ENCODE measurements around the gene SIRT2. TPM values are rescaled to one million over a fixed set of nuclear protein-coding genes. Genes with fewer than 3 reads are reported as not detected.

Gene SIRT2
- total RNA-seq, 5 donors from 2014 or later (not counting 1 experiment from before 2014, with no cell fraction given): 50.7 to 67.6 (median 55.6) TPM

GRCh38 chr19:38846097-38846496, 53.3 kb downstream of the SIRT2 start:
- Histone ChIP-seq H3K9me3 (no peaks in the 10 kb centered on the region), H3K27me3 (replicated peaks in 1 of 2; ENCODE audit: control insufficient read depth in 2 of 2, extremely low read depth in 1 of 2, insufficient read depth in 2 of 2, low read length in 1 of 2) (no peaks in the 10 kb centered on the region), H3K4me1 (ENCODE audit: control insufficient read depth in 1 of 2, extremely low read depth in 1 of 2, insufficient read depth in 2 of 2, low read length in 2 of 2) (peaks cover 47 to 86% of the 10 kb centered on the region in 2 experiments), H3K4me3 (ENCODE audit: control insufficient read depth in 1 of 2, extremely low read depth in 1 of 2, low read length in 1 of 2) (no peak overlapping the region), H3K36me3 (ENCODE audit: control insufficient read depth in 2 of 2, extremely low read depth in 1 of 2, insufficient read depth in 1 of 2, low read length in 1 of 2) (peaks cover 0 to 69% of the 10 kb centered on the region in 2 donors), H3K27ac (ENCODE audit: low read length) (peak overlapping the region; percentile 16)
- ChIA-PET CTCF (no interaction called here), POLR2A (no interaction called here)
- H3K27me3 Mint-ChIP-seq: no peaks in the 10 kb centered on the region
- H3K36me3 Mint-ChIP-seq: peaks cover 56% of the 10 kb centered on the region
- peak overlapping the region in 2 of 3 donors; percentile 13 to 97 for H3K4me3 Mint-ChIP-seq
- no peaks in the 10 kb centered on the region for H3K9me3 Mint-ChIP-seq
- DNase-seq (no peak), ATAC-seq (replicated peaks in 1 of 4) (no peak)
- WGBS (ENCODE audit: insufficient coverage): 60% methylated on average over 2 of the region's 2 CpGs
- H3K27ac Mint-ChIP-seq: peak overlapping the region in 1 of 2 donors; percentile 79
- H3K4me1 Mint-ChIP-seq: peaks cover 80 to 84% (median 82%) of the 10 kb centered on the region in 3 donors

- H3K27me3 Mint-ChIP-seq: no peaks in the 10 kb centered on the region
- H3K4me1 Mint-ChIP-seq: peaks cover 83 to 84% (median 84%) of the 10 kb centered on the region in 3 donors
- no peak overlapping the region for H3K4me3 ChIP-seq (ENCODE audit: control insufficient read depth in 1 of 2, extremely low read depth in 1 of 2, low read length in 1 of 2)
- H3K27me3 ChIP-seq (replicated peaks in 1 of 2; ENCODE audit: control insufficient read depth in 2 of 2, extremely low read depth in 1 of 2, insufficient read depth in 2 of 2, low read length in 1 of 2): no peaks in the 10 kb centered on the region
- no peak for ATAC-seq (replicated peaks in 1 of 4)
- H3K27ac Mint-ChIP-seq: peak overlapping the region; percentile 79 to 89
- POLR2A ChIA-PET: no interaction called here
- H3K4me1 ChIP-seq (ENCODE audit: control insufficient read depth in 1 of 2, extremely low read depth in 1 of 2, insufficient read depth in 2 of 2, low read length in 2 of 2): peaks cover 45 to 86% of the 10 kb centered on the region in 2 experiments
- H3K27ac ChIP-seq (ENCODE audit: low read length): peak overlapping the region; percentile 25
- H3K4me3 Mint-ChIP-seq: peak overlapping the region in 1 of 3 donors; percentile 97
- no peaks in the 10 kb centered on the region for H3K9me3 ChIP-seq
- DNase-seq: no peak
- CTCF ChIA-PET: no interaction called here
- H3K9me3 Mint-ChIP-seq: no peaks in the 10 kb centered on the region
- H3K36me3 Mint-ChIP-seq: peaks cover 62% of the 10 kb centered on the region
- WGBS (ENCODE audit: insufficient coverage): 85% methylated on average over 7 of the region's 14 CpGs
- peaks cover 0 to 75% of the 10 kb centered on the region in 2 donors for H3K36me3 ChIP-seq (ENCODE audit: control insufficient read depth in 2 of 2, extremely low read depth in 1 of 2, insufficient read depth in 1 of 2, low read length in 1 of 2)
Measured at GRCh38 chr19:38845374-38846024, 53.9 kb downstream of the SIRT2 start.

GRCh38 chr19:38844093-38844686, 55.2 kb downstream of the SIRT2 start:
- Histone ChIP-seq H3K4me3 (ENCODE audit: control insufficient read depth in 1 of 2, extremely low read depth in 1 of 2, low read length in 1 of 2) (no peak overlapping the region), H3K4me1 (ENCODE audit: control insufficient read depth in 1 of 2, extremely low read depth in 1 of 2, insufficient read depth in 2 of 2, low read length in 2 of 2) (peaks cover 45 to 95% of the 10 kb centered on the region in 2 experiments), H3K27me3 (replicated peaks in 1 of 2; ENCODE audit: control insufficient read depth in 2 of 2, extremely low read depth in 1 of 2, insufficient read depth in 2 of 2, low read length in 1 of 2) (no peaks in the 10 kb centered on the region), H3K27ac (ENCODE audit: low read length) (peak overlapping the region; percentile 64), H3K9me3 (no peaks in the 10 kb centered on the region), H3K36me3 (ENCODE audit: control insufficient read depth in 2 of 2, extremely low read depth in 1 of 2, insufficient read depth in 1 of 2, low read length in 1 of 2) (peaks cover 0 to 87% of the 10 kb centered on the region in 2 donors)
- peaks cover 86 to 92% (median 91%) of the 10 kb centered on the region in 3 donors for H3K4me1 Mint-ChIP-seq
- POLR2A ChIA-PET: interaction anchor here (0.5 to 0.9 kb wide), 5 partner anchors 9 to 187 kb away, joined by 3 to 7 read pairs (median 3); no protein-coding TSS in a partner anchor
- CTCF ChIA-PET: interaction anchor here in 1 of 2 donors (1.4 kb wide), 1 partner anchor 9 kb away, joined by 3 read pairs; no protein-coding TSS in a partner anchor
- peak overlapping the region; percentile 31 to 97 (median 34) for H3K4me3 Mint-ChIP-seq
- no peaks in the 10 kb centered on the region for H3K9me3 Mint-ChIP-seq
- ATAC-seq (replicated peaks in 1 of 4) (no peak), DNase-seq (no peak)
- H3K36me3 Mint-ChIP-seq: peaks cover 70% of the 10 kb centered on the region
- H3K27me3 Mint-ChIP-seq: no peaks in the 10 kb centered on the region
- H3K27ac Mint-ChIP-seq: peak overlapping the region; percentile 84 to 92
- 76% methylated on average over 11 of the region's 11 CpGs for WGBS (ENCODE audit: insufficient coverage)

GRCh38 chr19:38843175-38843758, 56.2 kb downstream of the SIRT2 start:
- H3K27me3 ChIP-seq (replicated peaks in 1 of 2; ENCODE audit: control insufficient read depth in 2 of 2, extremely low read depth in 1 of 2, insufficient read depth in 2 of 2, low read length in 1 of 2): no peaks in the 10 kb centered on the region
- CTCF ChIA-PET: no interaction called here
- POLR2A ChIA-PET: interaction anchor here in 1 of 2 donors (0.6 to 1.7 kb wide), 2 partner anchors 11 to 42 kb away, joined by 7 to 10 read pairs; partner anchors contain the start of gene ECH1
- H3K9me3 ChIP-seq: no peaks in the 10 kb centered on the region
- H3K36me3 ChIP-seq (ENCODE audit: control insufficient read depth in 2 of 2, extremely low read depth in 1 of 2, insufficient read depth in 1 of 2, low read length in 1 of 2): peaks cover under 1 to 91% of the 10 kb centered on the region in 2 donors
- H3K27ac ChIP-seq (ENCODE audit: low read length): peak overlapping the region; percentile 64
- Mint-ChIP-seq H3K4me3 (peak overlapping the region in 2 of 3 donors; percentile 9 to 97), H3K36me3 (peaks cover 71% of the 10 kb centered on the region), H3K27me3 (no peaks in the 10 kb centered on the region), H3K9me3 (no peaks in the 10 kb centered on the region), H3K27ac (peak overlapping the region; percentile 84 to 92), H3K4me1 (peaks cover 76 to 91% (median 89%) of the 10 kb centered on the region in 3 donors)
- DNase-seq (no peak), ATAC-seq (replicated peaks in 1 of 4) (no peak)
- H3K4me3 ChIP-seq (ENCODE audit: control insufficient read depth in 1 of 2, extremely low read depth in 1 of 2, low read length in 1 of 2): no peak overlapping the region
- whole genome bisulfite sequencing (ENCODE audit: insufficient coverage): 88% methylated on average over 8 of the region's 9 CpGs
- H3K4me1 ChIP-seq (ENCODE audit: control insufficient read depth in 1 of 2, extremely low read depth in 1 of 2, insufficient read depth in 2 of 2, low read length in 2 of 2): peaks cover 39 to 94% of the 10 kb centered on the region in 2 experiments

GRCh38 chr19:38842439-38843174, 56.8 kb downstream of the SIRT2 start:
- Histone ChIP-seq H3K4me3 (ENCODE audit: control insufficient read depth in 1 of 2, extremely low read depth in 1 of 2, low read length in 1 of 2) (peak overlapping the region; percentile 18 to 38), H3K27me3 (replicated peaks in 1 of 2; ENCODE audit: control insufficient read depth in 2 of 2, extremely low read depth in 1 of 2, insufficient read depth in 2 of 2, low read length in 1 of 2) (no peaks in the 10 kb centered on the region), H3K36me3 (ENCODE audit: control insufficient read depth in 2 of 2, extremely low read depth in 1 of 2, insufficient read depth in 1 of 2, low read length in 1 of 2) (peaks cover 7 to 94% of the 10 kb centered on the region in 2 donors), H3K27ac (ENCODE audit: low read length) (peak overlapping the region; percentile 64), H3K4me1 (ENCODE audit: control insufficient read depth in 1 of 2, extremely low read depth in 1 of 2, insufficient read depth in 2 of 2, low read length in 2 of 2) (peaks cover 36 to 87% of the 10 kb centered on the region in 2 experiments), H3K9me3 (no peaks in the 10 kb centered on the region)
- peak overlapping the region; percentile 84 to 92 for H3K27ac Mint-ChIP-seq
- H3K36me3 Mint-ChIP-seq: peaks cover 70% of the 10 kb centered on the region
- DNase-seq (peak; percentile 21 to 84 (median 64)), ATAC-seq (replicated peaks in 1 of 4) (peak; percentile 81 to 91 (median 86))
- POLR2A ChIA-PET: interaction anchor here (0.6 to 1.7 kb wide), 7 partner anchors 9 to 88 kb away, joined by 3 to 10 read pairs (median 4); partner anchors contain the start of genes ECH1 (in 2 of the 2) and MRPS12 (in 1 of the 2)
- peaks cover 70 to 84% (median 83%) of the 10 kb centered on the region in 3 donors for H3K4me1 Mint-ChIP-seq
- H3K9me3 Mint-ChIP-seq: no peaks in the 10 kb centered on the region
- CTCF ChIA-PET: interaction anchor here (0.5 to 2.0 kb wide), 10 partner anchors 10 to 576 kb away, joined by 3 to 15 read pairs (median 4); partner anchors contain the start of genes ECH1 (in 1 of the 2), MRPS12 (in 1 of the 2), SAMD4B (in 1 of the 2) and SARS2 (in 1 of the 2)
- 14% methylated on average over 6 of the region's 17 CpGs for WGBS (ENCODE audit: insufficient coverage)
- H3K4me3 Mint-ChIP-seq: peak overlapping the region; percentile 75 to 97 (median 81)
- no peaks in the 10 kb centered on the region for H3K27me3 Mint-ChIP-seq

Data from T-cell (primary cell).